NK-92 (cell line): ENCODE data around the gene LMX1B.

ENCODE experiments used
- DNase-seq: peaks from one replicate; lab custom pipeline; 2025; ENCODE audit not compliant: unreplicated experiment; lab: John Stamatoyannopoulos, UW

LMX1B gene

DNA sequence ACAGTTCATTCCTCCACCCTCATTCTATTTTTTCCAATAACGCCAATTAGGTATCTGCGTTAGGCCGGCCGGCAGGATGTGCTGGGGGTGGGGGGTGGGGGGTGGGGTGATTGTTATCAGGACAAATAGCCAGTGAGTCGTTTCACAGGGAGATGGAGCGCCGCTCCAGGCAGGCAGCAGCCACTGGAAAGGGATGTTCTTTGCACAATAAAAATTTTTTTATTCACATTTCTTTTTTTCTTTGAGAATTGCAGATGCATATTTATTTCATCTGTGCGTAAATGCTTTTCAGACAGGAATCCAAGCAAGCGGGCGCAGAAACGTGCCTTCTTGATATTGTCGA, 4.1 kb downstream of the LMX1B start:
- no peak for DNase-seq

DNA sequence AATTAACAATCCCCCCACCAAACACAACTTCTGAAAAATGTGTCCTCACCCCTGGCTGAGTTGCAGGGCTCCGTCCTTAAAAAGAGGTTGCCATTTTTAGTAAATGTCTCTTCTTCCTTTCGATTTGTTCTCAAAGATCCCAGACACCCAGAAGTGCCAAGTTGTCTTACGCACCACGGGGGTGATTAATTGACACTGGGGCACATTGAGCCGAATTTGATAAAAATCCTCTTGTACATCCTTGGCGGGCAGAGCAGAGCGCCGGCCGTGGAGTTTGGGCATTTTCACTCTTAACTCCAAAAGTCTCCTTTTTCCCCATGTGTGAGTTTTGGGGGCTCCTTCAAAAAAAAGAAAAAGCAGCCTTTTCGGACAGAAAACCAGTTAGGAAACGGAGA, 4.5 kb downstream of the LMX1B start:
- DNase-seq: no peak

- DNase-seq: no peak
Observed at GRCh38 chr9:126618585-126619360, 5.0 kb downstream of the LMX1B start.

GRCh38 chr9:126619361-126620135, 5.8 kb downstream of the LMX1B start:
- no peak for DNase-seq

- DNase-seq: no peak
Observed at GRCh38 chr9:126620478-126620877, 6.8 kb downstream of the LMX1B start.

DNA sequence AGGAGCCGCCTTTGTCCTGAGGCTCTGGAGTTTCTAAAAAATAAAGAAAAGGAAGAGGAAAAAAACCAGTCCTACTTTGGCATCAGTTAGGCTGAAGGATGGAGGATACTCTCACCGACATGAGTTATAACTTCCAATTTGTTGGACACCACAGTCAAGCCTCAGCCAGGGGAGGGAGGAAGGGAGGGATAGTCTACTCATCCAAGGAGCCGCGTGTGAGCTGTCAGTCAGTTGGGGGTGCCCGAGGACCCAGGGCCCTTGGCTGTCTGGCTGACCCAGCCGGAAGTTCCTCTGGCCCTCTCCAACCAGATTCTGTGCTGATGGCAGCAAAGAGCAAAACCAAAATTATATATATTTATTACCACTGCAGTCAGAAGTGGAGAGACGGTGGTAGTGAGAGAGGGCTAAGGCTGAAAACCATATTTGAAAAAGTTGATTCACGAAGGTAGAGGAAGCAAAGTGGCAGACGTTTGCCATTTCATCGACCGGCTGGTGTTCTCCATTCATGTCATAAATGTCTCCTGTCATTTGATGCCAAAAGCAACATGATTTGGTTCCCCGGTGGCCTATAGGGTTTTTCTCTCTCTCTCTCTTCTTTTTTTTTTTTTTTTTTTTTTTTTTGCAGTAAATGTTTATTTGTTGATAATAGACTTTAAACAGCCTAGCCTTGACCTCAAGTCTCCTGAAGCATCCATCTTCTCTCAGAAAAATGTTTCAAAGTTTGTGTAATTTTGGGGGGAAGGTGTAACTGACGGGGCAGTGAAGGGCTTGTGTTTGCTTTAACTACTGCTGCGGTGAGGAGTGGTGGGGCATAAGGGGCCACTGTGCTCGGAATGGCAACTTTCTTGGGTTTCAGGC, 7.6 kb downstream of the LMX1B start:
- no peak for DNase-seq

- DNase-seq: no peak
Observed at GRCh38 chr9:126621919-126622735, 8.4 kb downstream of the LMX1B start.

GRCh38 chr9:126623314-126623666, 9.6 kb downstream of the LMX1B start:
- no peak for DNase-seq

- DNase-seq: no peak
Observed at GRCh38 chr9:126623667-126624478, 10.1 kb downstream of the LMX1B start.

DNA sequence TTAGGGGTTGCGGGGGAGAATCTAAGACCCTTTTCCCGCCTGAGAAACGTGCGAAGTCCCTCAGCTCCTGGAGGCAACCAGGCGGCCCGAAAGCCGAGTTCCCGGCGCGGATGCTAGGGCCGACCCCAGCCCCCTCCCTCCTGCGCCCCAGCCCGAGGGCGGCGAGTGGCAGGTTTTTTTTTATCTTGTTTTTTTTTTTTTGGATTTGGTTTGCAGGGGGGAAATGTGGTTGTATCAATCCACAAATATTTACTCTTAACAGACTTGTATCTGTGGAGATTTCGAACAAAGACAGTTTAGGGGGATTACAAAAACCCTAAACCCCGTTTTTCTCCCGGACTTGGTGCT, 10.7 kb downstream of the LMX1B start:
- no peak for DNase-seq

GRCh38 chr9:126624912-126625311, 11.2 kb downstream of the LMX1B start:
- no peak for DNase-seq

DNA sequence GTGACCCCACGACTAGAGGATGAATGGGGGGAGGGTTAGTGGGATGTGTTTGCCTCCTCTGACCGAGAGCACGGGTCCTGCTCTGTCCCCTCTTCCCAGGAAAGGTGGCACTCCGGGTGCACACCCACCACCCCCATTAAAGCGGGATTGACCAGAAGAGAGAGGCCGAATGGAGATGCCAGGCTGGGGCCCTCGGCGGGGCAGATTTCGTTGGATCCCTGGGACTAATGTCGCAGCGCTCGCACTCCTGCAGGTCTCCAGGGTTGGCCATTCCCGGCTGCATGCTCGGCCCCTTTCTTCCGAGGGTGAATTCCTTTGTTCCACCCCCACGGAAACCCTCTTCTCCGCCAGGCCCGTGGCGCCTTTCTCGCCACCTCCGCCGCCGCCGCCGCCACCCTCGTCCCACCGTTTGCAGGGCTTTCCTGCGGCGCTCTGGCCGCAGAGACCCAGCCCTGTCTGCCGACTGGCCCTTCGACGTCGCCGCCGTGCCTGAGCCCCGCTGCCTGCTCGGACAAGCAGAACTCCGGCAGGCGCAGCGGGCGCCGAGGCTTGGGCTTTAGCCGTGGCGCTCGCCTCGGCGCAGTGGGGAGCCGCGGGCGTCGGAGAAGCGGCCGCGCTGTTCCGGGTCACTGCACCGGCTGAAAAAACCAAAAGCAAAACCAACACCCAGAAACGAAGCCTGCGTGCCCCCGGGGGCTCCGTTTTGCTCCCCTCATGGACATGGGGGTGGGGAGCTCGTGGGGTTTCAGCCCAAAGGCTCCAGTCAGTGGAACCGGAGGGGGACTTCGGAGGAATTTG, 11.8 kb downstream of the LMX1B start:
- no peak for DNase-seq

DNA sequence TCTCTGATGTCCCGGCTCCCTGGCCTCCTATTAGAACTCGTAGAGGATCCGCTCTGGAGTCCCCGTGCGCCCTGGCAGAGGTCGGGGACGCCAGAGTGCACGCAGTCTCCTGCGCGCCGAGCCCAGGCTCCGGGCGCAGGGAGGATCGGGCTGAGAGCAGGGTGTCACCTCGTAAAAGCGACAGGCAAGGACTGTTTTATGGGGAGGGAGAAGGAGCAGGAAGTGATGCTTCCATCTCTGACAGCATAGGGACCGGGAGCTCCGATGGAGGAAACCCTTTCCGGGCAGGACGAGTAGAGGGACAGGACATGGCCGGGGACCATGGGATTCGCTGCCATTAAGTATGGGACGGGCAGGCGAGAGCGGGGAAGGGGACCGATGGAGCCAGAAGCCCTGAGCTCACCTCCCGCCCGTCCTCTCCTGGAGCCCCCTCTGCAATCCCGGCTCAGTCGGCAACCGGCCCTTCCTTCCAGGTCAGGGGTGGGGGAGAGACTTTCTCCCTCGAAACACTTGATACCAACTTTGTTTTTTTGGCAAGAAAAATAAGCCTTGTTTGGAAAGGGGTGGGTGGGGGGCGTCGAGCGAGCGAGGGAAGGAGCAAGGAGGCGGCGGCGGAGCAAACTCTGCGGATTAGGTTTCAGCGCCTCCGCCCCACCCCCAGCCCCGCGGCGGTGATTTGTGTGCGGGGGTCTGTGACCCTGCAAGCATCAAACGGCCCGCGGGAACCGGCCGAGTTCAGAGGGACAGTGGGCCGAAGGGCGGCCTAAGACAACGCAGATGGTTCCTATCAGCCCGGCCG, 12.6 kb downstream of the LMX1B start:
- DNase-seq: no peak

DNA sequence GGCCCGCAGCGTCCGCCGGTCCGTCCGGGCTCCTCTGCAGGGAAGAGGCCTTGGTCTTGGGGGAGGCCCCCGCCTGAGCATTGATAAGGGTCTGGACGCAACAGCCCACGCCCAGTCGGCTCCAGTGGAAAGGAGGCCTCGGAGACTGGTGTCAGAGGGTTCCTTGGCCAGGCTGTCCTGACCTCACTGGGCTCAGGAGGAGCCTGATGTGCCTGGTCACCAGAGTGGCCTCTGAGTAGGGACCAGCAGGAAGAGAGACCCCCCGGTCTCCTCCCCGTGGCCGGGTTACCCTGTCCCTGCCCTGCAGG, 13.2 kb downstream of the LMX1B start:
- DNase-seq: no peak

DNA sequence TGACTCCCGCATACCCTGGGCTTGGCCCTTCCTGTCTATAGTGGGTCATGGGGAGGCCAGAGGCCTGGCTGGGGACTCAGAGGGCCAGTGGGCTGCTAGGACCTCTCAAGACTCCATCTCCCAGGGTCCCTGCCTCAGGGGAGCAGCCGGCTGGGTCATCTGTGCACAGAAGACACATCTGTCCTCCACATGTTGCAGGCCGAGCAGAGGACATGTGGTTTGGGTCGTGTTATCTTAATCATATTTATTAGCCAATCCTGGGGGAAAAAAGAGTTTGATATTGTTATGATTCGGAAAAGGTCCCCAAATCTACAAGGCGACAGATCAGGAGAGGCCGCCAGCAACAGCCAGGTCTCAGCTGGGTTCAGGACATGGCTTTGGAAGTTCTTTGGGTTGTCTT, 14.4 kb downstream of the LMX1B start:
- DNase-seq: no peak

DNA sequence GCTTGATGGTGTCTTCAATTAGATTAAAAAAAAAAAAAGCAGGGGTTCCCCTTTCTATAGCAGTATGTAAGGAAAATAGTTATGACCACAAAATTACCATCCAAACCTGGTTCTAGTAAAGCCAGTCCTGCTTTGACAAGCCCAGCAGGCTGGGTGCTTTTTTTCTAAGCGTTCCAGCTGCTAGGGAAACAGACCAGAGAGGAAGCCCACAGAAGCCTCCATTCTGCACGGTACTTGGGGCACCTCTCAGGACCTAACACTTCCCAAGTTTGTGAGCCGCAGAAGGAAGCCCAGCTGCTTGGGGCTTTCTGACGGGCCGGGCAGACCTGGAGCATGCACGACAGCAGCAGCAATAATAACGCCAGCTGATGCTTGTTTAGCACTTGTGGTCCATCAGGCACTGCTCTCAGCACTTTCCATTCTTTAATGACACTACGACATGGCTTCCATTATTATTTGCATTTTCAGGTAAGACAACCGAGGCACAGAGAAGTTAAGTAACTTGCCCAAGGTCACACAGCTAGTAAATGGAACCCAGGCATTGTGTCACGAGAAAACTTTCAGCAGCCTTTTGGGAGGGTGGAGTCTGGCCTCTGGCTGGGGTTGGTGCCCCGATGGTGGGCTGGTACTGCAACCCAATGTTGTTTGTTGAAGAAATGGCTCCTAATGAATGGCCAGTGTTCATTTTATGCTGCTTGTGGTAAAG, 15.4 kb downstream of the LMX1B start:
- no peak for DNase-seq

DNA sequence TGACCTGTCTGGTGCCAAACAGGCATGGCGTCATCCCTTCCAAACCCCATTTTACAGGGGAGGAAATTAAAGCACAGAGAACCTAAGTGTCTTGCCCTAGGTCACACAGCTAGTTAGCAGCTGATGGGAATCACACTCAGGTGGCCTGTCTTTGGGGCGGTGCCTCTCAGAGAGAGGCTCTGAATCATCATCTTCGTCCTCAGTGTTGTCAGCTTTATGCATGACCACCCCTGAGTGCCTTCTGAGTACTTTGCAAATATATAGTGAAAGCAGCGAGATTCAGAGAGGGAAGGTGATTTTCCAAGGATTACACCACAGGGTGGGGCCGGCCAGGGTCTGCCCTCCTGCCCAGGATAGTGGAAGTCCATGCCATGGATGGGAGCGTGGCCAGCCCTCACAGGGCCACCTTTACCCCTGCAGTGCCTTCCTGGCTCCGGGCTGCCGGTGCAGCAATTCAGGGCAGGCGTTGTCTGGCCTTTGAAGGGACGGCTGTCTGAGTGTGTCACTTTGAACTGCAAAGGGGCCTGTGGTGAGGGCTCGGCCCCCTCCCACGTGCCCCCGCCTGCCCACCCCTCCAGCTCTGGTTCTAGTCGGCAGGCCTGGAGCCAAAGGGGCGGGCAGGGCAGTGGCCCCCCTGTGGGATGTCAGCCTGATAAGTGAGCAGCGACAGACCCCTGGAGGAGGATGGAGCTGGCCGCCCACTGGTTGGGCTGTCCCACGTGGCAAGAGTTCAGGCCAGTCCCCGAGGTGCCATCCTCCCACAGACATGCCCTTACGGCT, 16.9 kb downstream of the LMX1B start:
- DNase-seq: no peak
